ENCODE measurements around the gene SYVN1.
"Not testable (repeated sequence)": the region's sequence is repeated elsewhere in the genome, so short reads cannot be mapped to it uniquely, and the experiment has no call there.

SYVN1 gene

GRCh38 chr11:65134240-65134951, at the start of gene SYVN1:
TSS of gene SYVN1 (minus strand) at chr11:65134519. CDS start at chr11:65133601, 918 bp downstream.
- Mint-ChIP-seq H3K27ac (peak within 1 kb of the TSS; percentile 100), H3K4me1 (peaks cover 51% of the 10 kb centered on the region), H3K36me3 (peaks cover 23% of the 10 kb centered on the region), H3K27me3 (no peaks in the 10 kb centered on the region), H3K9me3 (no peaks in the 10 kb centered on the region), H3K4me3 (peak within 1 kb of the TSS; percentile 100)
- DNase-seq (ENCODE audit: low spot score in 2 of 2) (peak; percentile 90 to 95), ATAC-seq (ENCODE audit: low read depth) (peak; percentile 67)

- peak overlapping the region; percentile 99 for H3K4me3 Mint-ChIP-seq
- ATAC-seq (ENCODE audit: low read depth) (no peak), DNase-seq (ENCODE audit: low spot score in 2 of 2) (no peak)
- H3K36me3 Mint-ChIP-seq = peaks cover 12% of the 10 kb centered on the region
- peaks cover 29% of the 10 kb centered on the region for H3K4me1 Mint-ChIP-seq
- H3K27ac Mint-ChIP-seq = no peak overlapping the region
- H3K9me3 Mint-ChIP-seq = no peaks in the 10 kb centered on the region
- H3K27me3 Mint-ChIP-seq = no peaks in the 10 kb centered on the region
Measured at GRCh38 chr11:65183201-65183891, 49.0 kb upstream of the SYVN1 start.

GRCh38 chr11:65182258-65183170, 48.2 kb upstream of the SYVN1 start:
- ATAC-seq (ENCODE audit: low read depth) = no peak

GRCh38 chr11:65181569-65182257, 47.4 kb upstream of the SYVN1 start, which contains the start of gene CAPN1:
TSS of gene CAPN1 (plus strand) at chr11:65181928. CDS start at chr11:65182702, 774 bp downstream.
- no peaks in the 10 kb centered on the region for H3K27me3 Mint-ChIP-seq
- ATAC-seq (ENCODE audit: low read depth) (peak; percentile 46), DNase-seq (ENCODE audit: low spot score in 2 of 2) (peak; percentile 23 to 30)
- H3K4me1 Mint-ChIP-seq = peaks cover 30% of the 10 kb centered on the region
- H3K9me3 Mint-ChIP-seq = no peaks in the 10 kb centered on the region
- H3K4me3 Mint-ChIP-seq = peak within 1 kb of the TSS; percentile 99
- peak within 1 kb of the TSS; percentile 90 for H3K27ac Mint-ChIP-seq
- H3K36me3 Mint-ChIP-seq = peaks cover 8% of the 10 kb centered on the region

More at GRCh38 chr11:65182258-65183170, 48.2 kb upstream of the SYVN1 start:
- no peak for DNase-seq (ENCODE audit: low spot score in 2 of 2)
- H3K36me3 Mint-ChIP-seq = peaks cover 12% of the 10 kb centered on the region
- no peaks in the 10 kb centered on the region for H3K9me3 Mint-ChIP-seq
- no peaks in the 10 kb centered on the region for H3K27me3 Mint-ChIP-seq
- peak overlapping the region; percentile 90 for H3K27ac Mint-ChIP-seq
- H3K4me1 Mint-ChIP-seq = peaks cover 31% of the 10 kb centered on the region
- peak overlapping the region; percentile 99 for H3K4me3 Mint-ChIP-seq

GRCh38 chr11:65180877-65181568, 46.7 kb upstream of the SYVN1 start:
- Mint-ChIP-seq H3K4me1 (peaks cover 26% of the 10 kb centered on the region), H3K4me3 (peak overlapping the region; percentile 91), H3K27me3 (no peaks in the 10 kb centered on the region), H3K36me3 (peaks cover 4% of the 10 kb centered on the region), H3K9me3 (no peaks in the 10 kb centered on the region), H3K27ac (peak overlapping the region; percentile 90)
- peak; percentile 80 for ATAC-seq (ENCODE audit: low read depth)
- peak; percentile 68 to 76 for DNase-seq (ENCODE audit: low spot score in 2 of 2)

DNA sequence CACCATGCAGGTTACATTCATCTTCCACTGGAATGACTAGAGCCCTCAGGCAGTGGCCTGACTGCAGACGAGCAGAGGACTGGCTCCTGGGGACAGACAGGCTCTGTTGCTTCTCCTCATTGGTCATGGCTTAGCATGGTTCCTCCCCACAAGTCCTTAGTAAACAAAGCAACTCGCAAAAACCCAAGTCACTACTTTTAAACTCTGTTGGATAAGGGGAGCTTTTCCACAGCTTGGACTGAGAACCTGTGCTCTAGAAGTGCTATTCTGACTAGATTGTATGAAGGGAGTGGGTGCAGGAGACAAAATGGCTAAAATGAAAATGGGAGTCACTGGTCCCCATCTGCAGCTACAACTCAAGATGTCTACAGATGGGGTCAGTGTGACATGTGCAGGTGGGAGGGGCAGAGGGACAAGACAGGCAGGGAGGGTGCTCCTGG, 40.3 kb upstream of the SYVN1 start:
- H3K4me3 Mint-ChIP-seq; H3K27ac Mint-ChIP-seq; H3K9me3 Mint-ChIP-seq; H3K27me3 Mint-ChIP-seq; H3K36me3 Mint-ChIP-seq; H3K4me1 Mint-ChIP-seq; DNase-seq (ENCODE audit: low spot score in 2 of 2); ATAC-seq (ENCODE audit: low read depth): not testable (repeated sequence)

- ATAC-seq (ENCODE audit: low read depth) (no peak), DNase-seq (ENCODE audit: low spot score in 2 of 2) (no peak)
- Mint-ChIP-seq H3K36me3 (no peaks in the 10 kb centered on the region), H3K27me3 (no peaks in the 10 kb centered on the region), H3K4me3 (no peak overlapping the region), H3K9me3 (no peaks in the 10 kb centered on the region), H3K27ac (no peak overlapping the region), H3K4me1 (peaks cover 8% of the 10 kb centered on the region)
Measured at GRCh38 chr11:65172600-65172999, 38.3 kb upstream of the SYVN1 start.

GRCh38 chr11:65170058-65170534, 35.8 kb upstream of the SYVN1 start, which contains the start of gene SPDYC:
TSS of gene SPDYC (plus strand) at chr11:65170233. CDS start at chr11:65171358, 1,125 bp downstream.
- no peak within 1 kb of the TSS for H3K4me3 Mint-ChIP-seq

DNA sequence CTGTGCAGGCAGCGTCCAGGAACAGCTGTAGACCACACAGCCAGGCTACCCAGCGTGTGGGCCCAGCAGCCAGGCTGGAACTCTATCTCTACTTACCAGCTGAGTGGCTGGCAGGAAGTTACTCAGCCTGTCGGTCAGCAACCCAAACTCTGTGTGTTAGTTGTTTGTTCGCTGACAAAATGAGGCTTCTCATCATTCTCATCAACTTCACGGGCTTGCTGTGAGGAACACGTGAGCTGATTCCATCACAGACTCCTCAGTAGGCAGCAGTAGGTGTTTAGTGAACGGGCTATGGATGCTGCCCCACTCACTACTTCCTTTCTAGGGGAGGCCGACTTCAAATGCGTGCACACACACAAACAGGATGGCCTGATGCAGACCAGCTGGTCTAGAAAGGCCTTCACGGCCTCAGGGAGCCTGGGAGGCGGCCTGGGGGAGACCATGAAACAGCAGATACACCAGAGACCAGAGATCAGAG, 34.9 kb upstream of the SYVN1 start:
- Mint-ChIP-seq H3K36me3 (no peaks in the 10 kb centered on the region), H3K27ac (peak overlapping the region; percentile 32), H3K9me3 (no peaks in the 10 kb centered on the region), H3K4me1 (peaks cover 8% of the 10 kb centered on the region), H3K4me3 (no peak overlapping the region), H3K27me3 (no peaks in the 10 kb centered on the region)
- ATAC-seq (ENCODE audit: low read depth) (peak; percentile 47), DNase-seq (ENCODE audit: low spot score in 2 of 2) (no peak)

More at GRCh38 chr11:65170058-65170534, 35.8 kb upstream of the SYVN1 start, which contains the start of gene SPDYC:
- Mint-ChIP-seq H3K36me3 (no peaks in the 10 kb centered on the region), H3K9me3 (no peaks in the 10 kb centered on the region), H3K4me1 (peaks cover 8% of the 10 kb centered on the region), H3K27me3 (no peaks in the 10 kb centered on the region), H3K27ac (peak within 1 kb of the TSS; percentile 32)
- no peak for DNase-seq (ENCODE audit: low spot score in 2 of 2)
- no peak for ATAC-seq (ENCODE audit: low read depth)

DNA sequence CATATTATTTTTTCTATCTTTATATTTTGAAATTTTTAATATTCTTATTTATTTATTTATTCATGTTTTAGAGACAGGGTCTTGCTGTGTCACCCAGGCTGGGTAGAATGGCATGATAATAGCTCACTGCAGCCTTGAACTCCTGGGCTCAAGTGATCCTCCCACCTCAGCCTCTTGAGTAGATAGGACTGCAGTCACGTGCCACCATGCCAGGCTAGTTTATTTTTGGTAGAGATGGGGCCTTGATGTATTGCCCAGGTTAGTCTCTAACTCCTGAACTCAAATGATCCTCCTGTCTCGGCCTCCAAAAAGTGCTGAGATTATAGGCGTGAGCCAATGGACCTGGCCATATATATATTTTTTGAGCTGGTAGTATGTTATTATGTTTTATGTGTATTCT, 33.3 kb upstream of the SYVN1 start:
- Mint-ChIP-seq H3K4me1 (peaks cover 8% of the 10 kb centered on the region), H3K4me3 (no peak overlapping the region), H3K27ac (no peak overlapping the region), H3K9me3 (no peaks in the 10 kb centered on the region), H3K36me3 (no peaks in the 10 kb centered on the region), H3K27me3 (no peaks in the 10 kb centered on the region)
- DNase-seq (ENCODE audit: low spot score in 2 of 2) (no peak), ATAC-seq (ENCODE audit: low read depth) (no peak)

GRCh38 chr11:65166893-65167292, 32.6 kb upstream of the SYVN1 start:
- Mint-ChIP-seq H3K27ac (no peak overlapping the region), H3K9me3 (no peaks in the 10 kb centered on the region), H3K4me1 (peaks cover 8% of the 10 kb centered on the region), H3K27me3 (no peaks in the 10 kb centered on the region), H3K4me3 (no peak overlapping the region), H3K36me3 (no peaks in the 10 kb centered on the region)
- no peak for DNase-seq (ENCODE audit: low spot score in 2 of 2)
- no peak for ATAC-seq (ENCODE audit: low read depth)

DNA sequence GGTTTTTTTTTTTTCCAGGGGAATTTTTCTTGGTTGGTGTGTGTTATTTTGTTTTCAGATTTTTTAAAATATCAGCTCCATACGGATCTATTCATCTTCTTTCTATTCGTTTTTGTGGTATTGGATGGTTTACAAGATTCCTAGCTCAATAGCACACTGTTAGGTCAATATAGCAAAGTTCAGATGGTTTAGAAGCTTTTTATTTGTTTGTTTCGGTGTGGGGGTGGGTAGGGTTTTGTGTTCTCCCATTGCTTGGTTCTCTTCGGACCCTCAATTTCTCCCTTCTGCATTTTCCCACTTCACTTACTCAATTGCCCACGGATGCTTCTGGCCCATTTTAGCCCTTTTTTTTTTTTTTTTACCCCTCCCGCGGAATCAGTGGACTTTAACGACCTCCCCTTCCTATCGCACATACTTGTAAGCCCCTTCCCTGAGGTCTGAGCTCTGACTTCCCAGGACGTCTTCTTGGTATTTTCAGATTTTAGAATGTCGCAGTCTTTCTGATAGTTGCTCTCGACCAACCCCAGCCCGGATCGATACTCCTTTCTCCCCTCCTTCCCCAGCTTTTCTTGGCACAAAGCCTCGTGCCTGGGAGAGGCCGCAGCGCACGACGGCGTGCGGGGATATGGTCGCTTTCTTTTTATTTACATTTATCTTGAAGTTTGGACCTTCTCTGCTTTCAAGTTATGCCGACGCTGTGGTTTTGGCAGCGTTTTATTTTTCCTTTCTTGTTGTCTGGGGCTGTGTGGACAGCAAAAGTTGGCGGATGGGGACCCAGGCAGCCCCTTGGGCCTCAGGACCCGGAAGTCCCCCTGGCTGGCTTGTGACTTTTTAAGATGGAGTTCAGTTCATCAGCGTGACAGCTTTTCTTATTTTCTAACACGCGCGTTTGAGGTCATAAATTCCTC, 31.3 kb upstream of the SYVN1 start:
- ATAC-seq (ENCODE audit: low read depth) = no peak
- H3K27me3 Mint-ChIP-seq = no peaks in the 10 kb centered on the region
- no peaks in the 10 kb centered on the region for H3K36me3 Mint-ChIP-seq
- no peak for DNase-seq (ENCODE audit: low spot score in 2 of 2)
- H3K9me3 Mint-ChIP-seq = no peaks in the 10 kb centered on the region
- H3K27ac Mint-ChIP-seq = no peak overlapping the region
- peaks cover 8% of the 10 kb centered on the region for H3K4me1 Mint-ChIP-seq
- H3K4me3 Mint-ChIP-seq = no peak overlapping the region

Data from memory B cell (primary cell).